Sigmoid colon (tissue), 7 donors: ENCODE results near the gene CISH. TPM values are rescaled to one million over a fixed set of nuclear protein-coding genes. Genes with fewer than 3 reads are reported as not detected.

Experiments
- DNase-seq: peaks from one replicate; pipeline ENCODE4 v3.0.0-alpha.2; 2019
- H3K27ac ChIP-seq, 4 donors: fragments of 200-600 bp; sonication (generic); one replicate each; pipeline ENCODE4 v1.5.1; 2016 to 2019; ENCODE audit warnings: mild to moderate bottlenecking in 1 of 4
- H3K27me3 ChIP-seq, 3 donors: fragments of 200-600 bp; sonication (generic); one replicate each; pipeline ENCODE4 v1.5.1; 2019; ENCODE audit warnings: mild to moderate bottlenecking in 1 of 3
- H3K36me3 ChIP-seq, 4 donors: fragments of 200-600 bp; sonication (generic); one replicate each; pipeline ENCODE4 v1.5.1; 2016 to 2019
- H3K4me1 ChIP-seq, 4 donors: fragments of 200-600 bp; sonication (generic); one replicate each; pipeline ENCODE4 v1.5.1; 2017 to 2019
- H3K4me3 ChIP-seq, 4 donors: fragments of 200-600 bp; sonication (generic); one replicate each; pipeline ENCODE4 v1.5.1; 2017 to 2019; ENCODE audit warnings: mild to moderate bottlenecking in 2 of 4, moderate library complexity in 1 of 4
- H3K9me3 ChIP-seq, 4 donors: fragments of 200-600 bp in 3 of 4; sonication (generic) in 3 of 4; one replicate each; pipeline versions ENCODE4 v1.5.1 to v1.6.1; 2013 to 2019
- EP300 ChIP-seq, 4 donors: sonication (generic); formaldehyde crosslinking; IDR thresholded peaks; one replicate each; pipeline ENCODE4 v1.6.1; 2017; ENCODE audit warnings: antibody characterized with exemption in 4 of 4
- POLR2A ChIP-seq, 2 donors: fragments of 450-650 bp; IDR thresholded peaks; one replicate each; pipeline ENCODE4 v1.6.1; 2016; ENCODE audit warnings: antibody characterized with exemption in 2 of 2, mild to moderate bottlenecking in 2 of 2, moderate library complexity in 2 of 2
- POLR2AphosphoS5 ChIP-seq, 4 donors: sonication (generic); formaldehyde crosslinking; IDR thresholded peaks; one replicate each; pipeline ENCODE4 v1.6.1; 2017; ENCODE audit warnings: antibody characterized with exemption in 4 of 4
- WGBS, 2 donors: extraction: QIAGEN DNeasy Blood & Tissue Kit; methylation state at CpG; one replicate each; pipeline ENCODE4 v1.1.7; 2013; 5-methylcytosine and 5-hydroxymethylcytosine counted together
- intact Hi-C: fragments of 100-400 bp; cut with DNase I; formaldehyde crosslinking; loops from one replicate; pipeline ENCODE4 v1.15.1; 2023
- polyA plus RNA-seq, 3 donors: library from polyadenylated mRNA; stranded (reverse); fragments of 200-250 nt; gene quantifications; one replicate each; pipeline ENCODE4 v1.2.3, GENCODE V29; 2013
- total RNA-seq, 4 donors: library from RNA; depleted of rRNA; stranded (reverse); fragments of >200 nt; gene quantifications; one replicate each; pipeline ENCODE4 v1.1.0, GENCODE V29; 2016
- TF ChIP-seq, protein P1 (sequence below), 4 experiments: fragments of 450-650 bp in 3 of 4; fragments of 200-600 bp in 1 of 4; IDR thresholded peaks; one replicate each; pipeline ENCODE4 v1.5.1; 2016 to 2019; ENCODE audit warnings: antibody characterized with exemption in 4 of 4, mild to moderate bottlenecking in 3 of 4, moderate library complexity in 2 of 4
- donor health status: healthy with polysubstance abuse.
- donor health status: Bipolar disorder and iron deficiency.
- donor health status: healthy.

The CISH gene
- total and polyA plus RNA-seq, 7 donors: 2.1 to 17.0 (median 8.1) TPM

DNA sequence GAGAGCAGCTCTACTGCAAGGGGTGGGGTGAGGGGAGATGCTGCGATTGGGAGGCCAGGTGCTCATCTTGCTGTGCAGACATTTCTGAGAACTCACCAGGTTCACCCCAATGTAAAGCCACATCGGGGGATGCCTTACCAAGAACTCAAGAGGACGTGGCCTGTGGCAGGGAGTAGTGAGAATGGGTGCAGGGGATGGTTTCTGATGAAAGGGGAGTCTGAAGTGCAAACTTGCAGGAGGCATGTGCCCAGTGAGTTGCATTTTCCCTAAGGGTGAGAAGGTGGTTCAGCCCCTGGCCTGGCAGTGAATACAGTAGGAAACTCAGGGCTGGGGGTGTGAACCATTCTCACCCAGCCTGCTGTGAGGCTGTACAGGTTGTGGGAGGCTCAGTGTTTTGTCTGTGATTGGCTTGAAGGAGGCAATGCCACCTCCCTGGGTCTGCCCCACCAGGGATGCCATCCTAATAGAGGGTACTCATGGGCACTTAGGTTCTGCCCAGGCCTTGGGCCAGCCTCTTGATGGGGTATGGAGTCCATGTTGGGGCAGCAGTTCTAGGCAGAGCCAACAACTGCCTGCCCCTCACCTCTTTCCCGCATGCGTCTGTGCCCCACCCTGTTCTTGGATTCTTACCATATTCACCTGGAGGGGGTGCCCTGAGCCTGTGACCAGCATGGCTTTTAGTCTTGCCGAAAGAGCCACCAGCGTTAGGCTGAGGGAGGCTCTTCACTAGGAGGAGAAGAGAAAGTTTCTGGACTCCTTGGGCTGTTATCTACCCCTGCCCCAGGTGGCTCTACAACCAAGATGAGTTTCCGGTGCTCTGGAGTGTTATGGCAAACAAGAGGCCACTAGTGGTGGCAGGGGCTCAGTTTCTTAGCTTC is 37.8 kb downstream of the CISH start:
- TF ChIP-seq POLR2AphosphoS5 (IDR thresholded peaks at IDR 0.05): no peak
- TF ChIP-seq, protein P1, sequence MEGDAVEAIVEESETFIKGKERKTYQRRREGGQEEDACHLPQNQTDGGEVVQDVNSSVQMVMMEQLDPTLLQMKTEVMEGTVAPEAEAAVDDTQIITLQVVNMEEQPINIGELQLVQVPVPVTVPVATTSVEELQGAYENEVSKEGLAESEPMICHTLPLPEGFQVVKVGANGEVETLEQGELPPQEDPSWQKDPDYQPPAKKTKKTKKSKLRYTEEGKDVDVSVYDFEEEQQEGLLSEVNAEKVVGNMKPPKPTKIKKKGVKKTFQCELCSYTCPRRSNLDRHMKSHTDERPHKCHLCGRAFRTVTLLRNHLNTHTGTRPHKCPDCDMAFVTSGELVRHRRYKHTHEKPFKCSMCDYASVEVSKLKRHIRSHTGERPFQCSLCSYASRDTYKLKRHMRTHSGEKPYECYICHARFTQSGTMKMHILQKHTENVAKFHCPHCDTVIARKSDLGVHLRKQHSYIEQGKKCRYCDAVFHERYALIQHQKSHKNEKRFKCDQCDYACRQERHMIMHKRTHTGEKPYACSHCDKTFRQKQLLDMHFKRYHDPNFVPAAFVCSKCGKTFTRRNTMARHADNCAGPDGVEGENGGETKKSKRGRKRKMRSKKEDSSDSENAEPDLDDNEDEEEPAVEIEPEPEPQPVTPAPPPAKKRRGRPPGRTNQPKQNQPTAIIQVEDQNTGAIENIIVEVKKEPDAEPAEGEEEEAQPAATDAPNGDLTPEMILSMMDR (IDR thresholded peaks at IDR 0.05): no peak
- no peak for TF ChIP-seq POLR2A (IDR thresholded peaks at IDR 0.05)
- no peak for TF ChIP-seq EP300 (IDR thresholded peaks at IDR 0.05)
- no peaks in the 10 kb centered on the region for H3K9me3 ChIP-seq
- H3K4me3 ChIP-seq: no peak overlapping the region
- no peak for DNase-seq
- intact Hi-C loops: loop anchor here (5.0 kb wide), 1 partner anchor 98 kb away; the partner anchor contains the start of gene DOCK3
- H3K27me3 ChIP-seq: no peaks in the 10 kb centered on the region
- WGBS, 2 donors: 70 to 73% methylated on average over 8 of the region's 8 CpGs
- H3K36me3 ChIP-seq: peaks cover 0 to 28% (median 15%) of the 10 kb centered on the region in 4 donors
- H3K27ac ChIP-seq: no peak overlapping the region
- peaks cover 0 to 23% (median 17%) of the 10 kb centered on the region in 4 donors for H3K4me1 ChIP-seq

DNA sequence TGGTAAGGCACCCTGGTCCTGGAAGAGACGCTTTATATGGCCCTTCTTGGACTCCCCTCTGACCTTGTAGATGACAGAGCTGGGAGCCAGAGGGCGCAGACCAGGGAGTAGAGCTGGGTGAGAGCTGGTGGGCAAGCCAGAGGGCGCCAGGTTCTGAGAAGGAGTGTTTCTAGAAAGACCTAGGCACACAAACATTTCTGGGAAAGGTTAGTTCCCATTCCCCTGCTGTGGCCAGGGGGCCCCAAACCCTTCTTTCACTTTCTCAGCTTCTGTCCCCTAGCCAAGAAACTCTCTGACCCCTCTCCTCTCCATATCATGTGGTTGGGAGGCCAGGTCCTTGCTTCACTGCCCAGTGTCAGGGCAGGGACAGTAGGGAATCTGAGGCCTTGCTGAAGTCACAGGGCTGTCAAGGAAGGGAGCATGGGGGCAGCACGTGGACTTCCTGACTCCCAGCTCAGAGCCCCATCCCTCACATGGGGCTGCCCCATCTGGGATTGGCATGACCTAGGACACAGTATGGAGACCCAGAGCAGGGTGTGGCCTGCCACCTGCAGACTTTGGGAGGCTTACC is 38.7 kb downstream of the CISH start:
- no peak for TF ChIP-seq EP300 (IDR thresholded peaks at IDR 0.05)
- TF ChIP-seq, protein P1 (IDR thresholded peaks at IDR 0.05): no peak
- no peak for TF ChIP-seq POLR2A (IDR thresholded peaks at IDR 0.05)
- intact Hi-C loops: loop anchor here (1.0 to 5.0 kb wide), 2 partner anchors 41 to 99 kb away; partner anchors contain the start of gene DOCK3
- Histone ChIP-seq H3K4me3 (no peak overlapping the region), H3K36me3 (peaks cover 0 to 23% (median 10%) of the 10 kb centered on the region in 4 donors), H3K27me3 (no peaks in the 10 kb centered on the region), H3K4me1 (peaks cover 0 to 33% (median 23%) of the 10 kb centered on the region in 4 donors), H3K9me3 (no peaks in the 10 kb centered on the region), H3K27ac (peak overlapping the region in 2 of 4 donors; percentile 18 to 65)
- DNase-seq: no peak
- 76 to 80% methylated on average over 4 of the region's 4 CpGs for WGBS, 2 donors

- Histone ChIP-seq H3K4me1 (peaks cover 0 to 35% (median 27%) of the 10 kb centered on the region in 4 donors), H3K27ac (peak overlapping the region in 3 of 4 donors; percentile 18 to 65 (median 24)), H3K4me3 (no peak overlapping the region), H3K36me3 (peaks cover 0 to 16% (median 7%) of the 10 kb centered on the region in 4 donors), H3K9me3 (no peaks in the 10 kb centered on the region), H3K27me3 (no peaks in the 10 kb centered on the region)
- 6 to 15% methylated on average over 1 of the region's 1 CpG for WGBS, 2 donors
- TF ChIP-seq POLR2A (IDR thresholded peaks at IDR 0.05) (no peak), POLR2AphosphoS5 (IDR thresholded peaks at IDR 0.05) (peak in 1 of 4 donors; percentile 19), EP300 (IDR thresholded peaks at IDR 0.05) (no peak)
- TF ChIP-seq, protein P1 (IDR thresholded peaks at IDR 0.05): peak; percentile 86 to 94 (median 90)
- intact Hi-C loops: loop anchor here (1.0 to 5.0 kb wide), 2 partner anchors 42 to 100 kb away; partner anchors contain the start of gene DOCK3
- peak; percentile 88 for DNase-seq
Observed at GRCh38 chr3:50572158-50572557, 39.4 kb downstream of the CISH start.

GRCh38 chr3:50571486-50571885 is 40.1 kb downstream of the CISH start:
- Histone ChIP-seq H3K4me3 (no peak overlapping the region), H3K27me3 (no peaks in the 10 kb centered on the region), H3K9me3 (no peaks in the 10 kb centered on the region), H3K36me3 (peaks cover 0 to 9% (median 4%) of the 10 kb centered on the region in 4 donors), H3K27ac (peak overlapping the region in 2 of 4 donors; percentile 8 to 18), H3K4me1 (peaks cover 0 to 42% (median 33%) of the 10 kb centered on the region in 4 donors)
- no peak for DNase-seq
- 73 to 87% methylated on average over 4 of the region's 4 CpGs for WGBS, 2 donors
- intact Hi-C loops: loop anchor here (5.0 kb wide), 1 partner anchor 101 kb away; the partner anchor contains the start of gene DOCK3
- TF ChIP-seq POLR2A (IDR thresholded peaks at IDR 0.05): no peak
- TF ChIP-seq, protein P1 (IDR thresholded peaks at IDR 0.05): no peak
- no peak for TF ChIP-seq EP300 (IDR thresholded peaks at IDR 0.05)
- TF ChIP-seq POLR2AphosphoS5 (IDR thresholded peaks at IDR 0.05): no peak
